ENCODE data around the gene C2orf72. TPM values are rescaled to one million over a fixed set of nuclear protein-coding genes. Genes with fewer than 3 reads are reported as not detected.

C2orf72 gene
- total RNA-seq, 1 donor from 2014 or later, result 20.5 TPM

- no peak for DNase-seq (ENCODE audit: low spot score in 2 of 2)
- intact Hi-C loops (cut with DNase I), result no loop called here
- Histone ChIP-seq H3K27me3 (no peaks in the 10 kb centered on the region), H3K27ac (no peak overlapping the region), H3K36me3 (no peaks in the 10 kb centered on the region), H3K4me3 (no peak overlapping the region), H3K9me3 (no peaks in the 10 kb centered on the region), H3K4me1 (no peaks in the 10 kb centered on the region)
- TF ChIP-seq CTCF (IDR thresholded peaks at IDR 0.05), result no peak
Observed at GRCh38 chr2:231008131-231008530, 29.2 kb upstream of the C2orf72 start.

GRCh38 chr2:231009236-231009919, 27.9 kb upstream of the C2orf72 start:
- H3K27ac ChIP-seq, result no peak overlapping the region
- H3K36me3 ChIP-seq, result no peaks in the 10 kb centered on the region
- no peak for DNase-seq (ENCODE audit: low spot score in 2 of 2)
- intact Hi-C loops (cut with DNase I), result no loop called here
- no peaks in the 10 kb centered on the region for H3K4me1 ChIP-seq
- no peaks in the 10 kb centered on the region for H3K9me3 ChIP-seq
- H3K27me3 ChIP-seq, result no peaks in the 10 kb centered on the region
- H3K4me3 ChIP-seq, result no peak overlapping the region
- no peak for TF ChIP-seq CTCF (IDR thresholded peaks at IDR 0.05)

- DNase-seq (ENCODE audit: low spot score in 2 of 2), result no peak
- no peak overlapping the region for H3K4me3 ChIP-seq
- TF ChIP-seq CTCF (IDR thresholded peaks at IDR 0.05), result no peak
- H3K4me1 ChIP-seq, result no peaks in the 10 kb centered on the region
- H3K9me3 ChIP-seq, result no peaks in the 10 kb centered on the region
- H3K27ac ChIP-seq, result no peak overlapping the region
- H3K27me3 ChIP-seq, result no peaks in the 10 kb centered on the region
- intact Hi-C loops (cut with DNase I), result no loop called here
- H3K36me3 ChIP-seq, result no peaks in the 10 kb centered on the region
Observed at GRCh38 chr2:231010201-231010730, 27.1 kb upstream of the C2orf72 start.

- no peaks in the 10 kb centered on the region for H3K27me3 ChIP-seq
- no peak overlapping the region for H3K4me3 ChIP-seq
- no peak for TF ChIP-seq CTCF (IDR thresholded peaks at IDR 0.05)
- DNase-seq (ENCODE audit: low spot score in 2 of 2), result no peak
- intact Hi-C loops (cut with DNase I), result no loop called here
- H3K36me3 ChIP-seq, result no peaks in the 10 kb centered on the region
- no peaks in the 10 kb centered on the region for H3K4me1 ChIP-seq
- no peaks in the 10 kb centered on the region for H3K9me3 ChIP-seq
- no peak overlapping the region for H3K27ac ChIP-seq
Observed at GRCh38 chr2:231011526-231011925, 25.8 kb upstream of the C2orf72 start.

GRCh38 chr2:231012463-231012862, 24.9 kb upstream of the C2orf72 start:
- TF ChIP-seq CTCF (IDR thresholded peaks at IDR 0.05), result no peak
- Histone ChIP-seq H3K27me3 (no peaks in the 10 kb centered on the region), H3K4me1 (no peaks in the 10 kb centered on the region), H3K9me3 (no peaks in the 10 kb centered on the region), H3K27ac (no peak overlapping the region), H3K4me3 (no peak overlapping the region), H3K36me3 (no peaks in the 10 kb centered on the region)
- DNase-seq (ENCODE audit: low spot score in 2 of 2), result no peak
- intact Hi-C loops (cut with DNase I), result no loop called here
